Gastrocnemius medialis (tissue), 4 donors: ENCODE measurements around the gene IMMT. TPM values are rescaled to one million over a fixed set of nuclear protein-coding genes. Genes with fewer than 3 reads are reported as not detected.
"Not testable (repeated sequence)": the region's sequence is repeated elsewhere in the genome, so short reads cannot be mapped to it uniquely, and the experiment has no call there.

Source experiments
- ATAC-seq, 2 donors: fragments of 150-250 bp; one replicate each; pipeline ENCODE4 v1.9.1; 2016
- DNase-seq, 2 donors: peaks; one replicate each; pipeline ENCODE4 v3.0.0-alpha.2; 2019
- H3K27ac ChIP-seq, 4 donors: fragments of 200-600 bp; sonication (generic); 1 replicate in 1 of 4; 2 replicates in 3 of 4; pipeline ENCODE4 v1.5.1; 2016 to 2018; ENCODE audit warnings: mild to moderate bottlenecking in 2 of 4, moderate library complexity in 1 of 4
- H3K27me3 ChIP-seq, 3 donors: fragments of 200-600 bp; sonication (generic) in 2 of 3; 1 replicate in 1 of 3; 2 replicates in 2 of 3; pipeline versions ENCODE4 v1.5.1 to v1.6.0; 2016 to 2019; ENCODE audit warnings: mild to moderate bottlenecking in 1 of 3, moderate library complexity in 1 of 3
- H3K36me3 ChIP-seq, 2 donors: fragments of 200-600 bp; sonication (generic) in 1 of 2; one replicate each; pipeline ENCODE4 v1.5.1; 2017 to 2018
- H3K4me1 ChIP-seq, 2 donors: fragments of 200-600 bp; sonication (generic) in 1 of 2; one replicate each; pipeline ENCODE4 v1.5.1; 2016 to 2017; ENCODE audit warnings: mild to moderate bottlenecking in 2 of 2
- H3K4me3 ChIP-seq, 4 donors: fragments of 200-600 bp; sonication (generic) in 3 of 4; 1 replicate in 1 of 4; 2 replicates in 3 of 4; pipeline ENCODE4 v1.5.1; 2016 to 2019; ENCODE audit warnings: mild to moderate bottlenecking in 2 of 4
- H3K9me3 ChIP-seq, 3 donors: fragments of 200-600 bp; sonication (generic) in 2 of 3; 1 replicate in 1 of 3; 2 replicates in 2 of 3; pipeline ENCODE4 v1.5.1; 2016 to 2019
- POLR2A ChIP-seq, 2 donors: fragments of 450-650 bp; IDR thresholded peaks; one replicate each; pipeline ENCODE4 v1.6.1; 2017; ENCODE audit warnings: antibody characterized with exemption in 2 of 2, mild to moderate bottlenecking in 2 of 2, moderate library complexity in 2 of 2
- in situ Hi-C, 4 donors: fragments of 200-750 bp; cut with MboI; loops; one replicate each; pipeline versions ENCODE4 v1.15.0 to v1.8.0; 2017; ENCODE audit warnings: low sequenced_read_pairs in 4 of 4
- intact Hi-C: fragments of 100-400 bp; cut with DNase I; formaldehyde crosslinking; loops from one replicate; pipeline ENCODE4 v1.15.1; 2023; ENCODE audit warnings: low total_unique reads
- total RNA-seq, 4 donors: library from RNA; depleted of rRNA; stranded (reverse); fragments of >200 nt; gene quantifications; one replicate each; pipeline versions ENCODE4 v1.1.0 to v1.2.3, GENCODE V29; 2016
- TF ChIP-seq, protein P1 (sequence below), 5 experiments: fragments of 450-650 bp in 3 of 5; fragments of 200-600 bp in 2 of 5; sonication (generic) in 2 of 5; IDR thresholded peaks in 4 of 5; conservative IDR thresholded peaks in 1 of 5; 1 replicate in 4 of 5; 2 replicates in 1 of 5; pipeline ENCODE4 v1.5.1; 2016 to 2019; ENCODE audit warnings: antibody characterized with exemption in 5 of 5, mild to moderate bottlenecking in 3 of 5, moderate library complexity in 3 of 5

Gene IMMT
- total RNA-seq, 4 donors from 2014 or later = 83.5 to 153 (median 127) TPM

DNA sequence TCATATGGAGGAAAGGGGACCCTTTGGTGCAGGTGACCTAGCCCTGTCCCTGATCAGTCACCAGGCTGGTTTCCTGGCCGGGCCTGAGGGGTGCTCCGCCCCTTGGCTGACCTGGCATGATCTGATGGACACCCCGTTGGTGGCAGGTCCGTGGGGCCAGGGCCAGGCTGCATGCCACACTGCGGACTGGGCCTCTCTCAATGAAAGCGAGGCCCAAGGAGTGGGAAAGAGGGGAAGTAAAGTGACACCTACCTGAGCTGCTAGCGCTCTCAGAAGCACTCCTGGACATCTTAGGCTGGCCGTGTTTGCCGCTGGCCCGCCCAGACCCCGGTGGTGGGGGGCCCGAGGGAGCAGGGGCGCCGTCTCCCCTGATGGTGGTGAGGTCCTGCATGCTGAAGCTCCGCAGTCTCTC is 37.1 kb upstream of the IMMT start:
- intact Hi-C loops (no loop called here), in situ Hi-C loops (loop anchor here in 1 of 4 donors (10.0 kb wide), 1 partner anchor 132 kb away; no protein-coding TSS in a partner anchor)
- ATAC-seq (no peak), DNase-seq (no peak)
- Histone ChIP-seq H3K36me3 (no peaks in the 10 kb centered on the region), H3K4me3 (no peak overlapping the region), H3K4me1 (peaks cover 7 to 13% of the 10 kb centered on the region in 2 donors), H3K9me3 (no peaks in the 10 kb centered on the region), H3K27ac (no peak overlapping the region), H3K27me3 (no peaks in the 10 kb centered on the region)
- TF ChIP-seq, protein P1, sequence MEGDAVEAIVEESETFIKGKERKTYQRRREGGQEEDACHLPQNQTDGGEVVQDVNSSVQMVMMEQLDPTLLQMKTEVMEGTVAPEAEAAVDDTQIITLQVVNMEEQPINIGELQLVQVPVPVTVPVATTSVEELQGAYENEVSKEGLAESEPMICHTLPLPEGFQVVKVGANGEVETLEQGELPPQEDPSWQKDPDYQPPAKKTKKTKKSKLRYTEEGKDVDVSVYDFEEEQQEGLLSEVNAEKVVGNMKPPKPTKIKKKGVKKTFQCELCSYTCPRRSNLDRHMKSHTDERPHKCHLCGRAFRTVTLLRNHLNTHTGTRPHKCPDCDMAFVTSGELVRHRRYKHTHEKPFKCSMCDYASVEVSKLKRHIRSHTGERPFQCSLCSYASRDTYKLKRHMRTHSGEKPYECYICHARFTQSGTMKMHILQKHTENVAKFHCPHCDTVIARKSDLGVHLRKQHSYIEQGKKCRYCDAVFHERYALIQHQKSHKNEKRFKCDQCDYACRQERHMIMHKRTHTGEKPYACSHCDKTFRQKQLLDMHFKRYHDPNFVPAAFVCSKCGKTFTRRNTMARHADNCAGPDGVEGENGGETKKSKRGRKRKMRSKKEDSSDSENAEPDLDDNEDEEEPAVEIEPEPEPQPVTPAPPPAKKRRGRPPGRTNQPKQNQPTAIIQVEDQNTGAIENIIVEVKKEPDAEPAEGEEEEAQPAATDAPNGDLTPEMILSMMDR (IDR thresholded peaks at IDR 0.05 in 4 of 5, conservative IDR thresholded peaks at IDR 0.05 in 1 of 5) = no peak
- no peak for TF ChIP-seq POLR2A (IDR thresholded peaks at IDR 0.05)

GRCh38 chr2:86231680-86232372 is 36.6 kb upstream of the IMMT start:
- peaks cover 7 to 13% of the 10 kb centered on the region in 2 donors for H3K4me1 ChIP-seq
- intact Hi-C loops = no loop called here

DNA sequence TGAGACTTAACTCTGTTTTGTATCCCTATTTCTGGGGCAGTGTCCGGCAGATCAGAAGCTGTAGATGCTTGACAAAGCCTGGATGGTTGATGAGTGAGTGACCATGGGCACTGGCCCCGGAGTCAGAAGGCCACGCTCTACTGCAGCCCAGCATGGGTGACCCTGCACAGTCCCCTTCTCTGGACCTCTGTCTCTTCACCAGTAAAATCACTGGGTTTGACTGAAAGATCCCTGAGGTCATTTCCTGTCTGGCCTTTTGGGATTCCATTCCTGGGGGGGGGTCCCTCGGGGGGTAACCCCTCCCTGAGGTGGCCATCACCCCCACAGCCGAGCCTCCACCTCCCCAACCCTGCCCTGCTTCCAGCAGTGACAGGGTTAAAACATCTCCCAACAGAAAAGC is 35.7 kb upstream of the IMMT start:
- no peaks in the 10 kb centered on the region for H3K36me3 ChIP-seq
- H3K4me3 ChIP-seq = no peak overlapping the region
- no peaks in the 10 kb centered on the region for H3K9me3 ChIP-seq
- in situ Hi-C loops (loop anchor here in 1 of 4 donors (10.0 kb wide), 1 partner anchor 134 kb away; no protein-coding TSS in a partner anchor), intact Hi-C loops (no loop called here)
- H3K4me1 ChIP-seq = peaks cover 6 to 13% of the 10 kb centered on the region in 2 donors
- ATAC-seq (no peak), DNase-seq (no peak)
- no peak overlapping the region for H3K27ac ChIP-seq
- H3K27me3 ChIP-seq = no peaks in the 10 kb centered on the region
- no peak for TF ChIP-seq POLR2A (IDR thresholded peaks at IDR 0.05)
- TF ChIP-seq, protein P1 (IDR thresholded peaks at IDR 0.05 in 4 of 5, conservative IDR thresholded peaks at IDR 0.05 in 1 of 5) = no peak

More at GRCh38 chr2:86231680-86232372, 36.6 kb upstream of the IMMT start:
- TF ChIP-seq, protein P1 (IDR thresholded peaks at IDR 0.05 in 4 of 5, conservative IDR thresholded peaks at IDR 0.05 in 1 of 5) = no peak
- no peak for TF ChIP-seq POLR2A (IDR thresholded peaks at IDR 0.05)
- Histone ChIP-seq H3K27ac (no peak overlapping the region), H3K4me3 (no peak overlapping the region), H3K36me3 (no peaks in the 10 kb centered on the region), H3K27me3 (no peaks in the 10 kb centered on the region), H3K9me3 (no peaks in the 10 kb centered on the region)
- in situ Hi-C loops = loop anchor here in 1 of 4 donors (10.0 kb wide), 1 partner anchor 133 kb away; no protein-coding TSS in a partner anchor
- no peak for ATAC-seq
- no peak for DNase-seq

DNA sequence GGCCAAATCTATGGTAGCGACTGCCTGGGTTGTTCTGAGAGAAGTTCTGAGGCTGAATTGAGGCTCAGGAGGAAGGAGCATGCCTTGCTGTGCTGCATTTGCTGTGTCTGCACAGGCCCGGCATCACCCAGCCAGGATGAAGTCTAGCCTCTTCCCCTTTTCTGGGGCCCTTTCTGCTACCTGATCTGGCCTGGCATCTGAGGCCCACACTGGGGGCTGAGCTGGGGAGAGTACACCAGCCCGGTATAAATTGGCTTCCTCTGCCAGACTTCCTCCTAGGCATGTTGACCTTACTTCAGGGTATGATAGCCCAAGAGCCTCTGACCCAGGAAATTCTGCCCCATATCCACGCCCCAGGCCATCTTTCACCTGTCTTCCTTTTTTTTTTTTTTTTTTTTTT is 34.0 kb upstream of the IMMT start:
- in situ Hi-C loops (loop anchor here in 1 of 4 donors (10.0 kb wide), 1 partner anchor 136 kb away; no protein-coding TSS in a partner anchor), intact Hi-C loops (loop anchor here (10.0 kb wide), 2 partner anchors 216 to 396 kb away; partner anchors contain the start of genes KDM3A and RNF103)
- ATAC-seq (no peak), DNase-seq (no peak)
- Histone ChIP-seq H3K27ac (no peak overlapping the region), H3K4me1 (peaks cover 16% of the 10 kb centered on the region in 2 donors), H3K27me3 (no peaks in the 10 kb centered on the region), H3K36me3 (no peaks in the 10 kb centered on the region), H3K4me3 (no peak overlapping the region), H3K9me3 (no peaks in the 10 kb centered on the region)
- TF ChIP-seq, protein P1 (IDR thresholded peaks at IDR 0.05 in 4 of 5, conservative IDR thresholded peaks at IDR 0.05 in 1 of 5) = no peak
- TF ChIP-seq POLR2A (IDR thresholded peaks at IDR 0.05) = no peak

DNA sequence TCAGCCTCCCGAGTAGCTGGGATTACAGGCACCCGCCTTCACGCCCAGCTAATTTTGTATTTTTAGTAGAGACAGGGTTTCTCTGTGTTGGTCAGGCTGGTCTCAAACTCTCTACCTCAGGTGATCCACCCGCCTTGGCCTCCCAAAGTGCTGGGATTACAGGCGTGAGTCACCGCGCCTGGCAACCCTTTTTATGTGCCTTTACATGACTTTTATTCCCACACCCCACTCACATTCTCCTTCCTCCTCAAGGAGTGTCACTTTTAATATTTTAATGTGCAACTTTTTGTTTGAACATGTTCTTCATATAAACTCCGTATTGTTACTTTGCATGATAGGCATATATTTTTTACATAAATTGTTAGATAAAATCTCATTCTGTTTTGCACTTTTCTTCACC is 33.3 kb upstream of the IMMT start:
- not testable (repeated sequence) for H3K4me3 ChIP-seq, H3K27ac ChIP-seq, ATAC-seq, DNase-seq, H3K9me3 ChIP-seq, H3K27me3 ChIP-seq, H3K36me3 ChIP-seq
- peaks cover 22 to 23% of the 10 kb centered on the region in 2 donors for H3K4me1 ChIP-seq
- intact Hi-C loops (loop anchor here (10.0 kb wide), 2 partner anchors 216 to 396 kb away; partner anchors contain the start of genes KDM3A and RNF103), in situ Hi-C loops (loop anchor here in 1 of 4 donors (10.0 kb wide), 1 partner anchor 136 kb away; no protein-coding TSS in a partner anchor)
